ENCODE data around the gene TRIM40.

DNA sequence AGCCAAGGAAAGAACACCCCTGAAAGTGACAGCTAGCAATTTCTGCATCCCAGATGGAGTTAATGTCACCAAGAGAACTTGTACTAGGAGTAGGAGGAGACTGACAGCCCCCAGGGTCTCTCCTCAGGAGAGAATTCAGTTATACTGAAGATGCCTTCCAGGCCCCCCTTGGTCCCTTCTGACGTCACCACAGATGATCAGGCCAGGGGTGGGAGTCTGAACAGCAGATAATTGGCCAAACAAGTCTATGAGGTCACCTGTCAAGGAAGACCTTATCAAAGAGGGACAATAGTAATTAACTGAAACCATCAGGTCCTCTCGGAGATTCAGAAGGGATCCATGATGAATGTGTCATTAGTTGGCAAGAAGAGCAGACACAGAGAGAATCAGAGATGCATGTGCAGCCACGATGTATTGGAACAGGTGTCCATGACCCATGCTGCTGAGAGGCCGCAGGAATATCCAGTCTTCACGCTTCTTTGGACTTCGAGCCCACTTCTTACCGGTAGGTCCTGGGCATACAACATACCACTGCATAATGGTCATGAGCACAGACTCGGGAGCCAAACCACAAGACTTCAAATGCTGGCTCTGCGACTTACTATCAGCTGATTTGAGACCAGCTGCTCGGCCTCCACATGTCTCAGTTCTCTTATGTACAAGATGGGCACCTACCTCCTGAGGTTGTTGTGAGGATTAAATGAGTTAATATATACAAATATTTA lies 14.9 kb downstream of the TRIM40 start:
- TF ChIP-seq, protein P1, sequence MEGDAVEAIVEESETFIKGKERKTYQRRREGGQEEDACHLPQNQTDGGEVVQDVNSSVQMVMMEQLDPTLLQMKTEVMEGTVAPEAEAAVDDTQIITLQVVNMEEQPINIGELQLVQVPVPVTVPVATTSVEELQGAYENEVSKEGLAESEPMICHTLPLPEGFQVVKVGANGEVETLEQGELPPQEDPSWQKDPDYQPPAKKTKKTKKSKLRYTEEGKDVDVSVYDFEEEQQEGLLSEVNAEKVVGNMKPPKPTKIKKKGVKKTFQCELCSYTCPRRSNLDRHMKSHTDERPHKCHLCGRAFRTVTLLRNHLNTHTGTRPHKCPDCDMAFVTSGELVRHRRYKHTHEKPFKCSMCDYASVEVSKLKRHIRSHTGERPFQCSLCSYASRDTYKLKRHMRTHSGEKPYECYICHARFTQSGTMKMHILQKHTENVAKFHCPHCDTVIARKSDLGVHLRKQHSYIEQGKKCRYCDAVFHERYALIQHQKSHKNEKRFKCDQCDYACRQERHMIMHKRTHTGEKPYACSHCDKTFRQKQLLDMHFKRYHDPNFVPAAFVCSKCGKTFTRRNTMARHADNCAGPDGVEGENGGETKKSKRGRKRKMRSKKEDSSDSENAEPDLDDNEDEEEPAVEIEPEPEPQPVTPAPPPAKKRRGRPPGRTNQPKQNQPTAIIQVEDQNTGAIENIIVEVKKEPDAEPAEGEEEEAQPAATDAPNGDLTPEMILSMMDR (IDR thresholded peaks at IDR 0.05) = no peak
- TF ChIP-seq REST (IDR thresholded peaks at IDR 0.05; ENCODE audit: insufficient read depth in 1 of 2, low read depth in 2 of 2, low read length in 1 of 2) = no peak
- no peak for TF ChIP-seq POLR2AphosphoS5 (IDR thresholded peaks at IDR 0.05; ENCODE audit: low read depth, low read length)
- TF ChIP-seq TCF7L2 (IDR thresholded peaks at IDR 0.05; ENCODE audit: low read depth, low read length) = no peak
- no peak for TF ChIP-seq SIN3A (IDR thresholded peaks at IDR 0.05; ENCODE audit: borderline replicate concordance, insufficient read depth, low read depth, low read length)

All from Panc1 (cell line).